ENCODE results near the gene TRMT10B. TPM values are rescaled to one million over a fixed set of nuclear protein-coding genes. Genes with fewer than 3 reads are reported as not detected.
"Not testable (repeated sequence)": the region's sequence is repeated elsewhere in the genome, so short reads cannot be mapped to it uniquely, and the experiment has no call there.

The TRMT10B gene
- total RNA-seq, 2 donors from 2014 or later = 7.8 to 19.6 TPM

- no peaks in the 10 kb centered on the region for H3K36me3 ChIP-seq
- no peak overlapping the region for H3K4me3 ChIP-seq
- no peak for DNase-seq (ENCODE audit: low spot score)
- intact Hi-C loops (cut with DNase I) = no loop called here
- TF ChIP-seq POLR2AphosphoS5 (IDR thresholded peaks at IDR 0.05) (no peak), POLR2A (IDR thresholded peaks at IDR 0.05) (no peak), CTCF (IDR thresholded peaks at IDR 0.05) (no peak)
- no peak overlapping the region for H3K27ac ChIP-seq
- 92% methylated on average over 5 of the region's 5 CpGs for WGBS
- H3K27me3 ChIP-seq (replicated peaks; ENCODE audit: insufficient read depth) = no peaks in the 10 kb centered on the region
- no peaks in the 10 kb centered on the region for H3K9me3 ChIP-seq
- no peaks in the 10 kb centered on the region for H3K4me1 ChIP-seq (replicated peaks)
Measured at GRCh38 chr9:37812773-37813379, 59.3 kb downstream of the TRMT10B start.

- DNase-seq (ENCODE audit: low spot score) = no peak
- Histone ChIP-seq H3K4me3 (no peak overlapping the region), H3K27me3 (replicated peaks; ENCODE audit: insufficient read depth) (no peaks in the 10 kb centered on the region), H3K9me3 (no peaks in the 10 kb centered on the region), H3K27ac (no peak overlapping the region), H3K4me1 (replicated peaks) (no peaks in the 10 kb centered on the region), H3K36me3 (no peaks in the 10 kb centered on the region)
- intact Hi-C loops (cut with DNase I) = no loop called here
- TF ChIP-seq POLR2A (IDR thresholded peaks at IDR 0.05) (no peak), POLR2AphosphoS5 (IDR thresholded peaks at IDR 0.05) (no peak), CTCF (IDR thresholded peaks at IDR 0.05) (no peak)
- WGBS = 51% methylated on average over 2 of the region's 2 CpGs
Measured at GRCh38 chr9:37818849-37819248, 65.2 kb downstream of the TRMT10B start.

GRCh38 chr9:37820142-37820541 lies 66.5 kb downstream of the TRMT10B start:
- 87% methylated on average over 5 of the region's 5 CpGs for WGBS
- TF ChIP-seq POLR2A (IDR thresholded peaks at IDR 0.05) (no peak), CTCF (IDR thresholded peaks at IDR 0.05) (no peak), POLR2AphosphoS5 (IDR thresholded peaks at IDR 0.05) (no peak)
- Histone ChIP-seq H3K4me3 (no peak overlapping the region), H3K27me3 (replicated peaks; ENCODE audit: insufficient read depth) (no peaks in the 10 kb centered on the region), H3K4me1 (replicated peaks) (no peaks in the 10 kb centered on the region), H3K36me3 (no peaks in the 10 kb centered on the region), H3K27ac (no peak overlapping the region), H3K9me3 (no peaks in the 10 kb centered on the region)
- intact Hi-C loops (cut with DNase I) = no loop called here
- no peak for DNase-seq (ENCODE audit: low spot score)

- WGBS = 100% methylated on average over 2 of the region's 2 CpGs
- H3K27me3 ChIP-seq (replicated peaks; ENCODE audit: insufficient read depth); H3K4me3 ChIP-seq; H3K4me1 ChIP-seq (replicated peaks); intact Hi-C loops (cut with DNase I); H3K36me3 ChIP-seq; DNase-seq (ENCODE audit: low spot score); H3K9me3 ChIP-seq; H3K27ac ChIP-seq: not testable (repeated sequence)
Measured at GRCh38 chr9:37825174-37825573, 71.6 kb downstream of the TRMT10B start.

- no peak for TF ChIP-seq POLR2AphosphoS5 (IDR thresholded peaks at IDR 0.05)
- Histone ChIP-seq H3K4me3 (no peak overlapping the region), H3K27me3 (replicated peaks; ENCODE audit: insufficient read depth) (no peaks in the 10 kb centered on the region), H3K36me3 (no peaks in the 10 kb centered on the region), H3K9me3 (no peaks in the 10 kb centered on the region), H3K27ac (no peak overlapping the region), H3K4me1 (replicated peaks) (no peaks in the 10 kb centered on the region)
- 93% methylated on average over 4 of the region's 4 CpGs for WGBS
- intact Hi-C loops (cut with DNase I) = no loop called here
- no peak for DNase-seq (ENCODE audit: low spot score)
Measured at GRCh38 chr9:37827483-37828165, 74.0 kb downstream of the TRMT10B start.

Other genes with a start within 250 kb of the TRMT10B start
- gene FBXO10, start 177.4 kb upstream of the TRMT10B start, total RNA-seq = 10 to 100 TPM in 1 of 2 donors, 1 to 10 TPM in 1; 8.5 to 17.6 TPM
- 10 to 100 TPM; 81.2 to 82.8 TPM for gene TOMM5, start 161.2 kb upstream of the TRMT10B start, total RNA-seq
- 10 to 100 TPM in 1 of 2 donors, under 1 TPM in 1; 0.36 to 47.6 TPM for gene FRMPD1, start 102.9 kb upstream of the TRMT10B start, total RNA-seq
- 10 to 100 TPM; 48.5 to 54.5 TPM for gene EXOSC3, start 31.3 kb downstream of the TRMT10B start, total RNA-seq
- 10 to 100 TPM; 24.2 to 30.5 TPM for gene DCAF10, start 47.0 kb downstream of the TRMT10B start, total RNA-seq
- 10 to 100 TPM; 20.2 to 21.6 TPM for gene SLC25A51, start 150.3 kb downstream of the TRMT10B start, total RNA-seq